Inferior parietal cortex (tissue), 1 donor: ENCODE measurements around the gene TTC33.

Source experiments
- DNase-seq: peaks from one replicate; pipeline ENCODE4 v3.0.0-alpha.2; 2016; ENCODE audit errors: extremely low spot score

TTC33 gene

GRCh38 chr5:40485021-40485998, 270.5 kb downstream of the TTC33 start:
- no peak for DNase-seq

- DNase-seq = no peak
Observed at GRCh38 chr5:40484495-40484894, 271.3 kb downstream of the TTC33 start.

- DNase-seq = no peak
Observed at GRCh38 chr5:40483316-40483715, 272.4 kb downstream of the TTC33 start.

GRCh38 chr5:40481241-40481640, 274.5 kb downstream of the TTC33 start:
- no peak for DNase-seq

- no peak for DNase-seq
Observed at GRCh38 chr5:40480392-40480791, 275.4 kb downstream of the TTC33 start.

GRCh38 chr5:40479939-40480338, 275.8 kb downstream of the TTC33 start:
- DNase-seq = no peak

GRCh38 chr5:40478766-40479165, 277.0 kb downstream of the TTC33 start:
- DNase-seq = no peak

GRCh38 chr5:40477856-40478546, 277.8 kb downstream of the TTC33 start:
- no peak for DNase-seq

- no peak for DNase-seq
Observed at GRCh38 chr5:40475561-40475960, 280.2 kb downstream of the TTC33 start.

GRCh38 chr5:40474250-40474649, 281.5 kb downstream of the TTC33 start:
- no peak for DNase-seq

- DNase-seq = no peak
Observed at GRCh38 chr5:40465416-40465815, 290.3 kb downstream of the TTC33 start.

GRCh38 chr5:40464511-40464910, 291.2 kb downstream of the TTC33 start:
- no peak for DNase-seq
